ENCODE measurements around the gene RPL27. TPM values are rescaled to one million over a fixed set of nuclear protein-coding genes. Genes with fewer than 3 reads are reported as not detected.
A peak's percentile ranks its signal among the peaks of the same experiment; 100 is the strongest.

Gene RPL27
- total RNA-seq, 1 donor from 2014 or later: 1,032 TPM

- H3K27me3 Mint-ChIP-seq (ENCODE audit: low read depth, unreplicated experiment): peaks cover 6% of the 10 kb centered on the region
- Histone ChIP-seq H2AFZ (ENCODE audit: low read depth, low read length) (peak overlapping the region; percentile 77), H3K9ac (ENCODE audit: low read length) (no peak overlapping the region), H3K4me1 (ENCODE audit: insufficient read depth, low read length) (peaks cover 15% of the 10 kb centered on the region), H3K4me3 (ENCODE audit: insufficient read depth, low read depth, low read length) (no peak overlapping the region), H4K20me1 (ENCODE audit: insufficient read depth, low read length) (no peaks in the 10 kb centered on the region), H3K79me2 (ENCODE audit: insufficient read depth, low read length) (peaks cover 12% of the 10 kb centered on the region), H3K9me3 (ENCODE audit: insufficient read depth, low read depth, low read length) (no peaks in the 10 kb centered on the region), H3K27ac (ENCODE audit: low read depth, low read length) (no peak overlapping the region), H3K4me2 (ENCODE audit: low read length) (peak overlapping the region; percentile 85), H3K27me3 (ENCODE audit: insufficient read depth, low read length) (no peaks in the 10 kb centered on the region), H3K36me3 (ENCODE audit: insufficient read depth, low read length) (no peaks in the 10 kb centered on the region)
- H3K4me1 Mint-ChIP-seq (ENCODE audit: low read depth, unreplicated experiment): no peaks in the 10 kb centered on the region
- H3K4me3 Mint-ChIP-seq (ENCODE audit: unreplicated experiment): peak overlapping the region; percentile 81
- FAIRE-seq: no peak
- no peak for DNase-seq (ENCODE audit: low read depth)
- H3K9me3 Mint-ChIP-seq (ENCODE audit: unreplicated experiment): no peaks in the 10 kb centered on the region
- no peak for TF ChIP-seq CTCF (IDR thresholded peaks at IDR 0.05; ENCODE audit: insufficient read depth, low read depth, low read length)
- no peak for TF ChIP-seq EZH2 (IDR thresholded peaks at IDR 0.05; ENCODE audit: insufficient read depth, low read length)
- peak overlapping the region; percentile 69 for H3K27ac Mint-ChIP-seq (ENCODE audit: unreplicated experiment)
- no peaks in the 10 kb centered on the region for H3K36me3 Mint-ChIP-seq (ENCODE audit: low read depth, unreplicated experiment)
Observed at GRCh38 chr17:43025766-43026537, 27.7 kb downstream of the RPL27 start.

- no peaks in the 10 kb centered on the region for H4K20me1 ChIP-seq (ENCODE audit: insufficient read depth, low read length)
- H3K4me2 ChIP-seq (ENCODE audit: low read length): no peak overlapping the region
- FAIRE-seq (no peak), DNase-seq (ENCODE audit: low read depth) (no peak)
- H3K9me3 Mint-ChIP-seq (ENCODE audit: unreplicated experiment): no peaks in the 10 kb centered on the region
- H3K4me1 ChIP-seq (ENCODE audit: insufficient read depth, low read length): peaks cover 11% of the 10 kb centered on the region
- H3K27ac Mint-ChIP-seq (ENCODE audit: unreplicated experiment): no peak overlapping the region
- no peaks in the 10 kb centered on the region for H3K27me3 ChIP-seq (ENCODE audit: insufficient read depth, low read length)
- no peak overlapping the region for H2AFZ ChIP-seq (ENCODE audit: low read depth, low read length)
- H3K27me3 Mint-ChIP-seq (ENCODE audit: low read depth, unreplicated experiment): peaks cover 6% of the 10 kb centered on the region
- peaks cover 7% of the 10 kb centered on the region for H3K79me2 ChIP-seq (ENCODE audit: insufficient read depth, low read length)
- H3K27ac ChIP-seq (ENCODE audit: low read depth, low read length): no peak overlapping the region
- H3K4me1 Mint-ChIP-seq (ENCODE audit: low read depth, unreplicated experiment): no peaks in the 10 kb centered on the region
- no peak overlapping the region for H3K4me3 Mint-ChIP-seq (ENCODE audit: unreplicated experiment)
- no peaks in the 10 kb centered on the region for H3K9me3 ChIP-seq (ENCODE audit: insufficient read depth, low read depth, low read length)
- TF ChIP-seq CTCF (IDR thresholded peaks at IDR 0.05; ENCODE audit: insufficient read depth, low read depth, low read length) (no peak), EZH2 (IDR thresholded peaks at IDR 0.05; ENCODE audit: insufficient read depth, low read length) (no peak)
- H3K4me3 ChIP-seq (ENCODE audit: insufficient read depth, low read depth, low read length): no peak overlapping the region
- H3K9ac ChIP-seq (ENCODE audit: low read length): no peak overlapping the region
- no peaks in the 10 kb centered on the region for H3K36me3 ChIP-seq (ENCODE audit: insufficient read depth, low read length)
- no peaks in the 10 kb centered on the region for H3K36me3 Mint-ChIP-seq (ENCODE audit: low read depth, unreplicated experiment)
Observed at GRCh38 chr17:43026595-43026994, 28.4 kb downstream of the RPL27 start.
